Measurements from ENCODE around the gene SNRK.

SNRK gene

DNA sequence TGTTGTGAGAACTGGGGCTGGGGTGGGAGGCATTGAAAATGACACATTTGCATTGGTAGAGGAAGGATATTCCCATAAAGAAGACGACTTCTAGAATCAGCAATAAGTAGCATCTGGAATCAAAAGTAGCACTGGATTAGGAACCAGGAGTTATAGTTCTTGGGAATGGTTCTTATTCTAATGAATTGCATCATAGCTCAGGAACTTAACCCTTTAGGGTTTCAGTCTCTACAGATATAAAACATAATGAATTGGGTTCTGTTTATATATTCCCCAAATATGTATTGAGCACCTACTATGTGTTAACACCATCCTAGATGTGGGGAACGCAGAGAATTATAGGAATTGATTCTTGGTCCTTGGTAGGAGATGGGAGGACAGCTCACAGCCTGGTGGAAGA, 16.3 kb upstream of the SNRK start:
- DNase-seq: no peak

GRCh38 chr3:43273416-43273815, 12.9 kb upstream of the SNRK start:
- peak in 19 of 58 donors; percentile 1 to 67 (median 11) for DNase-seq

GRCh38 chr3:43279082-43279481, 7.3 kb upstream of the SNRK start:
- no peak for DNase-seq

DNA sequence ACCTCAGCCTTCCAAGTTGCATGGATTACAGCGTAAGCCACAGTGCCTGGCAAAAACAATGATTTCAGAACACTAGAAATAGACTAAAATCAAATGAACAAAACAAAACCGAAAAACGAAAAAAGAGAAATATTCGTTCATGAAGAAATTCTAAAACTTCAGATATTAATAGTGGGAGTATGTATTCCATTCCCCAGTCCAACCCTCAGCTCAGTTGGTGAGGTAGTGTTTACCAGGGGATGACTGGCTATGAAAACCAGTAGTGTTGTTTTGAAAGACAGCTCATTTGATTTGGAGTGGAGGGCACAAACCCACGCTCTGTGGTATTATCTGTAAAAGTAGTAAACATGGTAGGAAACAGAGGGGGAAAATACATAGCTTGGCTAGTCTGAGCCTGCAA, 6.8 kb upstream of the SNRK start:
- no peak for DNase-seq

DNA sequence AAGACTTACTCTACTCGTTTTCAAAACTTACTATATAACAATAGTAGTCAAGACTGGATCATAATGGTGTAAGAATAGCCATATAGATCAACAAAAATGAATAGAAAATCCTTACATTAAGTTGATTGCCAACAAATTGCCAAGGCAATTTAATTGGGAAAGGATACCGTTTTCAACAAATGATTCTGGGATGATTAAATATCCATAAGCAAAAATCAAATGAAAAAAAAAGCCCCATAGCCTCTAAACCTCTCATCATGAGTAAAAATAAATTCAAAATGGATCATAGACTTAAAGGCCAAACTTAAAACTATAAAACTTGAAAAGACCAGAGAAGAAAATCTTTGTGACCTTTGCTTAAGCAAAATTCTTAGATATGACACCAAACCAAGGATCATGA, 5.3 kb upstream of the SNRK start:
- DNase-seq: no peak

- DNase-seq: no peak
Measured at GRCh38 chr3:43284171-43284570, 2.2 kb upstream of the SNRK start.

DNA sequence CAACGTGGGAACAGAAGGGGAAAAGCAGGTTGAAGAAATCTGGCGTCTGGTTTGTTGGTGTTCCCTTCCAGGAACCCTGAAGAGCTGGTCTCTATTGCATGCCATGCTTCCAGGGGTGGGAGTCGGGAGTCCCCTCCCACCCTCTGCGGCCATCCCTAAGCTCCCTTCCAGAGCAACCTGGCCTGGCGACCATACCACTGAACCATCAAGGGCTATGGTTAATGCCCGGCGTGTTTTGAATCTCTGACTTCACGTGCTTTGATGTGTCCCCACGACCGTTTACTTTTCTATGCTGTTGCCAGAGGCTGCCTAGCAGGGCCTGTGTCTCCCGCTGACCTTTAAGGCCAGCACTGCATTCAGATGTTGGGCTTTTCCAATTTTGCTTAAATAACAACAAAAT, 696 bp upstream of the SNRK start:
- DNase-seq: peak in 1 of 58 donors; percentile 22

DNA sequence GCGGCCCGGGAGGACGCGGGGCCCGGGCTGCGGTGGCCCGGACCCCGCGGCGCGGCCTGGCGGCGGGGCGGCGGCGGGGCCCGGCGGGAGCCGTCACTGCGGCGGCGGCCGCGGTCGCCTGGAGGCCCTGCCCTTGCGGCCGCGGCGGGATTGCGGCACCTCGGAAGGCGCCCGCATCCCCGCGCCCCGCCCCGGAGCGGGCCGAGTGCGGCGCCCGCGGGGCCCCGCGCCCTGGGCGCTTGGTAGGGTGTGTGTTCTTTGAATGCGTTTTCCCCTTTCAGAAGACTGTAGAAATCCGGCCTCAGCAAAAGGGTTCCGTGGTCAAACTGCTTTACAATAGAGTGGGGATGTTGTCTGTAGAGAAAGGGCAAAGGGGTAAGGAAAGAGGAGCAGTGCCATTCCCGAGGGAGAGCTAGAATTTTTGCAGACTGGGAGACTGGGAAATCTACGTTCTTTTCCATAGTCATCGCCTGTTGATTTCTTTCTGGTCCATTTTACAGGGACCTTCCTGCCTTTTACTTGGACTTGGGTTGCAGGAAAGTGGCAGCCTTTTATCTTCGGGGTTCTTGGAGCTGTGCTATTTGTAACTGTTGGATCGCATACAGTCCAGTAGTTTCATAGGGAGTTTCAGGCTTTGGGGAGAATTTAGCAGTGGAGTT, 630 bp downstream of the SNRK start:
- peak in 7 of 58 donors; percentile 5 to 23 (median 8) for DNase-seq

- DNase-seq: no peak
Measured at GRCh38 chr3:43287500-43287873, 1.1 kb downstream of the SNRK start.

- DNase-seq: no peak
Measured at GRCh38 chr3:43288366-43288765, 2.0 kb downstream of the SNRK start.

GRCh38 chr3:43288850-43289249, 2.5 kb downstream of the SNRK start:
- no peak for DNase-seq

- no peak for DNase-seq
Measured at GRCh38 chr3:43289401-43289800, 3.1 kb downstream of the SNRK start.

- no peak for DNase-seq
Measured at GRCh38 chr3:43289841-43290470, 3.6 kb downstream of the SNRK start.

DNA sequence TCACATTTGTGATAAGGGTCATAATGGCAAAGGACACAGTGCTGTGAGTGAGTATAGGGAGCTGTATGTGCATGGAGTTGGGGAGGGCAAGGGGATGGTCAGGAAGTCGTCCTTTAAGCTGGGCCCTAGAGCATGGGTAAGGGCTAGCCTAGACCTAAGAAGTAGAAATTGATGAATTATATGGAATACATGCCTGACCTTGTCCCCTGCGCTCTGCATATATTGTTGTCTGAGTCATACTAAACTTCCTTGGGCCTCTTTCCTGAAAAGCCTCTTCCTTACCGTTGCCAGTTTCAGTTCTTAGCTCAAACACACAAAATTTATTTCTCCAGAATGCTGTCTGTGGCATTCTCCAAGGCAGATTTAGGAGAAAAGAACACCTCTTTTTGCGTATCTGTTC, 4.6 kb downstream of the SNRK start:
- no peak for DNase-seq

GRCh38 chr3:43291546-43291945, 5.2 kb downstream of the SNRK start:
- DNase-seq: no peak

- no peak for DNase-seq
Measured at GRCh38 chr3:43294975-43295374, 8.6 kb downstream of the SNRK start.

DNA sequence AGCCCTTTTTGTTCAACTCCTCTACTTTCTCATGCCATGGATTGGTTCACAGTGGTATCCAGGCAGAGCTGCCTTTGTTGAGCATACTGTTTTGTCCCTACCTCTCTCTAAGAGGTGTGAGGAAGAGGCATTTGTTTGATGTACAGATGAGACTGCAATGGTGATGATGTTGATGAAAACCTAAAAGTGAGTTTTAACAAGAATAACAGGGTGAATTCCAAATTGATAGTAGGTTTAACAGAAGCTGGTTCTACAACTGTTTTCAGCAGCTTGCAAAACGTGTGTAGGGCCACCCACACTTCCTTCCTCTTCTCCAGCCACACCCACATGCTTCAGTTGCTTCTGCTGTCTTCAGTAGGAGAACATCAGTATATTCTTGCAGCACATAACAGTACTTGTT, 10.2 kb downstream of the SNRK start:
- peak in 12 of 58 donors; percentile 3 to 27 (median 14) for DNase-seq

GRCh38 chr3:43298292-43298691, 12.0 kb downstream of the SNRK start:
- DNase-seq: no peak

GRCh38 chr3:43298761-43299160, 12.4 kb downstream of the SNRK start:
- no peak for DNase-seq

- no peak for DNase-seq
Measured at GRCh38 chr3:43302116-43302880, 16.0 kb downstream of the SNRK start.

GRCh38 chr3:43304126-43304525, 17.8 kb downstream of the SNRK start:
- no peak for DNase-seq

DNA sequence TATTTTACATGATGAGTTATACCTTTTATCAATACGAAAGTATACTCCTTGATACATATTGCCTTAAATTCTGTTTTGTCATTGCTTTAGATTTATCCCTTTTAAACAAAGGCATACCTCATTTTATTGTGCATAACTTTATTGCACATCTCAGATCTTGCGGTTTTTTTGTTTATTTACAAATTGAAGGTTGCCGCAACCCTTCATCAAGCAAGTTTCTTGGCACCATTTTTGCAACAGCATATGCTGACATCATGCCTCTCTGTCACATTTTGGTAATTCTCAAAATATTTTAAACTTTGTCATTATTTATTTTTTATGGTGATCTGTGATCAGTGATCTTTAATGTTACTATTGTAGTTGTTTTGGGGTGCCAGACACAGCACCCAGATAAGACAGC, 20.9 kb downstream of the SNRK start:
- no peak for DNase-seq

- no peak for DNase-seq
Measured at GRCh38 chr3:43307649-43308048, 21.3 kb downstream of the SNRK start.

Data from anterior cingulate cortex (tissue), 58 donors.